GM18907 (cell line): ENCODE results near the gene TBC1D22B.
"Not testable (repeated sequence)": the region's sequence is repeated elsewhere in the genome, so short reads cannot be mapped to it uniquely, and the experiment has no call there.

Experiments used
- ATAC-seq: cut with Tn5 transposase; IDR thresholded peaks from one replicate; pipeline ENCODE4 v1.9.1; 2021; ENCODE audit warnings: mild to moderate bottlenecking, moderate library complexity; ENCODE audit not compliant: unreplicated experiment

The TBC1D22B gene

DNA sequence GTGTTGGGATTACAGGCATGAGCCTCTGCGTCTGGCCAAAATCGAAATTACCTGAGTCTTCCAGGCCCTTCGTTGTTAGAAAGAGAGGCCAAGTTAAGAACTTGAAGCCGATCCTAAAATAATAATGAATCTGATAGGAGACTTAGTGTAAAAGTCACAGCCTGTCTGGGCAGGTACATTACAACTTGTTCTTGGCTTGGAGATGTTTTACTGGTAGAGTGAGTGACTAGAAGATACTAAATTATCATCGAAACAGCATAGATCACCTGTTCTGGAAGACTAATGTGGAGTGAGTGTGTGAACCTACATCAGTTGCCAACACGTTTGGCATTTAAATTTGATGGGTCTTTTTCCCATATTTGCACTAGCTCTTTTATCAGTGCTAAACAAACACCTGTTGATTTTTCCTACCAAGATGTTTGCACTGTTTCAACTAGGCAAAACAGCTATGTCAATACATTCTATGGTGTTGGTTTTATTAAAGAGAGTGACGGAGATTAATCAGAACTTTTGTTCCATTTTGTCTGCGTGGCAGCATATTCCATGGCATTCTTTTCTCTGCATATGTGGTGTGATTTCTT lies 5.0 kb downstream of the TBC1D22B start:
- ATAC-seq, result no peak

DNA sequence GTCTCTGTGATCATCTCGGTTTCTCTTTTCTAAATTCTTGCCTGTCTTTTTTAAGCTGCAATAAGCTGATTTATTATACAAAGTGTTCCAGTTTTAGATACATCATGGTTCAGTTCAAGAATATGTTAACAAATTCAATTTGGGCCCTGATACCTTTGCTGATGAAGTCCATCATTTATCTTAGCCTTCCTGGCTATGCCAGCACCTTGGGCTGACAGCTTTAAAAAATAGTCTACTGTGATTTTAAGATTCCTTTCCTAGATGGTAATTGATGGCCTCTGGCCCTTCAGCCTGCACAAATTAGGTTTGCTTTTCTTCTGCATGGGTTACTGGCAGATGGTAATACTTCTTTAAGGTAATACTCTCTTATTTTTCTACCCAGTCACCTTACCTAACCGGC lies 7.4 kb downstream of the TBC1D22B start:
- no peak for ATAC-seq

DNA sequence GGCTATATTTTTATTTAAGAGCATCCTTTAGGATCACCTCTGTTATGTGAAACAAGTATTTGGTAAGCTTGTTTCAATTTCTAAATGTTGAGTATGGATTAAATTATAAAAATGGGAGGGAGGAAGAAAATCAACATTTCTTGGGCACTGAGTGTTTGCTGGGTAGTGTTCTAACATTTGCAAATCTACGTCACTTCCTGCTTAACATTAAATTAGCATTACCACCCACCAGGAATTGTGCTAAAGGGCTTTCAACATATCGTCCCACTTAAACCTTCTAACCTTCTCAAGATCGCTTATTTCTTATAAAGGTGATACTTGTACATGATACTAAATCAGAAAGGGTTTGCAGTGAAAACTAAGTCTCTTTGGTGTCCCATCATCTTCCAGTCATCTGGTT lies 8.3 kb downstream of the TBC1D22B start:
- no peak for ATAC-seq

DNA sequence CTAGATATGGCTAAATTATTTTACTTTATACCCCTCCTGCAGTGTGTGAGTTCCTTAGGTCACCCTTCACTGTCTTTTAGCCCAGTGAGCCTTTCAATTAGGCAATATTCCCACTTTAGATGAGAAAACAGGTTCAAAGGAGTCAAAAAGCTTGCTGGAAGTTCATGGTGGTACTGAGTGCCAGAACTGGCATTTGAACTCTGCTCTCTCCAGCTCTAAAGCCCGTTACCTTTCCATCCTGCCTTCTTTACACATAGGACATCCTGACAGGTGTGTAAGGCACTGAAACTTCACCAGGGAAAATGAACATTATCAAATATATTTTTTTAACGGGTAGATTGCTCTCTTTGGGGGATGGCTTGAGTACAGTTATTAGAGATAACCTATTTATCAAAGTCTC lies 11.5 kb downstream of the TBC1D22B start:
- ATAC-seq, result no peak

DNA sequence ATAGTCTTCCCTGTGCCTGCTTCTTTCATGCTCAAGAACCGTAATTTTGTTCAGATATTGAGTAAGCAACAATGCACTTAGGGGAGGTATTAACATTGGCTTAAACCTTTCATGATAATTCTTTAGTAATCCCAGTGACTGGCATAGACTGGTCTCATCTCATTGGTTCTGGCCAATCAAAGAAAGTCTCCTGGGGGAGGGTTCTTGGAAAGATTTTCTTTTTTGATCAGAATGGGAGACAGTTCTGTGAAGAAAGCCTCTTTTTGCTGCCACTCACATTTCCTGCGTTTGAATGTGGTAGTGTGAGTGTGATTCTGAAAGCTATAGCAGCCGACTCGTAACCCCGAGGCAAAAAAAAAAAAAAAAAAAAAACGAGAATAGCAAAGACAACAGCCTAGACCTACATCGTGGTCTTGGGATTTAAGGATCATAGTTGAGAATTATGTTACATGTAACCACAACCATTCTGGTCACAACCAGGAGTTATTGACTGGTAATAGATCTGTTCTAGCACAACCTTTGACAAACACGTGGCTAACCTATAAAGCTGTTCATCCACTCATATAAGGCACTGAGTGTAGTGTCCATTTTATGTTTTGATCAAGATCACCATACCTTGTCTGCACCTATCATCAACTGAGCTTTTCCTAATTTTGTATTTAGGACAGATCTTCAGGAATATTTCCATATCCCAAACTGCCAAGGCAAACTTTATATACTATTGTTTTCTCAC lies 15.4 kb downstream of the TBC1D22B start:
- ATAC-seq, result no peak

DNA sequence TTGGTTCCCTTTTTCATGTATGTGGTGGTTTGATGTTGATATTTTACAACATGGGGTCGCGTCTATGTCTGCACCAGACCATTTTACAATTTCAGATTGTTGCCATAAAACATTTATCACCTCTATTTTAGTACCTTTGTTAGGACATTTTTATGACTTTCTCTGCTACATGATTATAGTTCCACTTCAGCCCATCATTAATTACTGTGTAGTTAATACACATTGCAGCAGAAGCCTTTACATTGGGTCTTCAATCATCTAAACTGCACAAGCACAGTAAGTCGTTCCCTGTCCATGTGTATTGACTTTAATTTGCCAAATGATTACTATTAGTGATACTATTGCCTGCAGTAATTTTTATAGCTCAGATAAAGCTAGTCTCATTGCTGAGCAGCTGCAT lies 16.1 kb downstream of the TBC1D22B start:
- ATAC-seq, result no peak

DNA sequence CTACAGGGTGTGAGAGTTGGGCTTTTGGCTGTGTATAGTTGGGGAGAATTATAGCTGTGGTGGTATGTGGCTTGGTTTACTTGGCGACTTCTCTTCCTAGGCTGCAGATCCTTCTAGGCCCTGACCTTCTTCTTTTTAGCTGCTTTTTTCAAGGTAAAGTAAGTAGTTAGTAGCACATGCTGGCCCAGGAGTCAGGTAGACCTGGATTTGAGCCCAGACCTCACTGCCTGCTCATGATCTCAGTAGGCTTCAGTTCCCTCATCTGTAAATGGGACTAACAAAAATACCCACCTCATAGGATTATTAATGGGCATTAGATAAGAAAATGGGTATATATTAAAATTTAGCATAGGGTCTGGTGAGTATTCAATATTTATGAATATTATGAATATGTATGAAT lies 17.8 kb downstream of the TBC1D22B start:
- no peak for ATAC-seq

DNA sequence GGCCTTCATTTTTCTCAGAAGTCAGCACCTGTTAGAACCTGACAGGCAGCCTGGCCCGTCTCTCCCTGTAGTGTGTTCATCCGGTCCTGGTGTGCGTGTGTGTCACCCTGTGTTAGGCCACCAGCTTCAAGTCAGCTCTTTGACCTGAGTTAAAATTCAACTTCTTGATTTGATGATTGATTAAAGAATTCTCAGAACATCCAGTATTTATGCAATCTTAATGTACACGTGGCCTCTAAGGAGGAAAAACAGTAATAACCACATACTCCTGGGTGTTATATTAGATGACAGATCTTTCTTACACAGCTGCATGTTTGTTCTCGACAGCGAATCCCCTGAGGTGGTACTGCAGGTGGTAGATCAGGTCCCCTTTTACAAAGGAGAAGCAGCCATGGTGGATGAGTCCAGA lies 19.4 kb downstream of the TBC1D22B start:
- peak; percentile 73 for ATAC-seq

DNA sequence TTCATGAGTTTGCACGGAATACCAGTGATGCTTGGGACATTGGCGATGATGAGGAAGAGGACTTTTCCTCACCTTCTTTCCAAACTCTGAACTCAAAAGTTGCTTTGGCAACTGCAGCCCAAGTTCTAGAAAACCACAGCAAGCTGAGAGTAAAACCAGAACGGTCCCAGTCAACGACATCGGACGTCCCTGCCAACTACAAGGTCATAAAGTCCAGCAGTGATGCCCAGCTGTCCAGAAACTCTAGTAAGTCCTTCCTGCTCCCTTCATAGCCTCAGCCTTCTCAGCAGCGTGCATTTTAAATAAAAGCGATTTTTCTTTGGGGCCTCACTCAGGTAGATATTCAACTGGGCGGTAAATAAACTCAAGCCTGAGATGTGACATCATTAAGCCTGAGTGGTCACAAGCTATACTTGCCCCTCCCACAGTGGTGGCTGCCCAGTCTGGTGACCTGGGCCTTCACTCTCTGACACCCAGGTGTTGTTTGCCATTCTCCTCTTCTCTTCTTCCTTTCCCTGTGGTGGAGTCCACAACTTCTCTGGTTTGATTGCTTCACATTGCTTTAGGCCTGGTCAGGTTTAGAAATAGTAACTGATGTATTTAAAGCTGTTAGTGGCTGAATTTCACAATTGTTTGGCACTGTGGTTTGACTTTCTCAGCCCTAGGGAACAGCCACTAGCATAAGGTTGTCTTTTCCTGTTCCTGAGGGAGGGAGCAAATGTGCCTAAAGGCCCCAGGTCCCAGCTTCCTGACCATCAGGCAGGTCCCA lies 22.0 kb downstream of the TBC1D22B start:
- ATAC-seq, result no peak

DNA sequence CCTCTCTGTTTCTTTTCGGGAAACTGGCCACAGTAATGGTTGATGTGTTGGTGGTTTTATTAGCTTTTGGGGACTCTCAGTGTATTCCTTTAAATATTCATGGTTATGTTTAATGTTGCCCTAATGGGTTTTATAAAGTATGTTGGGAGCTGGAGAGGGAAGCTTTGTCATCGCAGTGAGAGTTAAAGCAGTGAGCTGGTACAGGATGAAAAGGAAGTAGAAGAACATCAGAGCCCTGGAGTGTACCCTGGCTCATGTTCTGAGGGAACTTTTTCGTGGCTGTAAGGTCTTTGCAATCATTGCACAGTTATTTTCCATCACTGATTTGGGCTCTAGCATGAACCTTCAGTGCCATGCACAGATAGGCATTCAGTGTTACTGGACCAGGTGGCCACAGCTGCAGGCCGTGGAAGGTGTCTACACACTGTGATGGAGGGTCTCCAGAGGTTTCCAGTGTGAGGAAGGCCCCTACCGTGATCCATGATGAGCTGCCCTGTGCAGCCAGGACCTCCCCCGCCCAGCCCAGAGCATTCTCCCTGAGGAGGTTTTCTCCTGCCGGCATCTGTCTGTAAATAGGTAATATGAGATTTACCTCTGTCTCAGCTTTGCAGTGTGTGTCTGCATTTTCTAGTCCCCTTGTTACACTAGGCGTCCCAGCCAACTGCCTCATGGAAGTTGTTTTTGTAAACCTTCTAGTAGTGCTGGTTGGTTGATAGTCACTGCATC lies 22.8 kb downstream of the TBC1D22B start:
- no peak for ATAC-seq

DNA sequence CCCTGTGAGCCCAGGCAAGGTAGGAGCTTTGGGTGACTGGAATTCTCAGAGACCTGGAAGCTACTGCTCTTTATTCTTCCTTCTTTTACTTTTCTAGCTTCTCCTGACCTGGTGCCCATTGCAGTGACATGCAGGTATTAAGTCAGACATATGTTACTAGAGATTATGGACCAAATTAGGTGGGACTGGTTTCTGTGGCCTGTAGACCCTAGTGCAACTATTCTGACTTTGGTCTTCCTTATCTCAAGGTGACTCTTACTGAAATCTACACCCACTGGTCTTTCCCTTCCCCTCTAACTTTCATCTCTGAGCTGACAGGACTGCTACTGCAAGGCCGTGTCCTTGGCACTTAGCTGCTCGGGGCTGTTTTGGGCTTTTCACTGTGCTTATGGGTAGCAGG lies 24.8 kb downstream of the TBC1D22B start:
- no peak for ATAC-seq

DNA sequence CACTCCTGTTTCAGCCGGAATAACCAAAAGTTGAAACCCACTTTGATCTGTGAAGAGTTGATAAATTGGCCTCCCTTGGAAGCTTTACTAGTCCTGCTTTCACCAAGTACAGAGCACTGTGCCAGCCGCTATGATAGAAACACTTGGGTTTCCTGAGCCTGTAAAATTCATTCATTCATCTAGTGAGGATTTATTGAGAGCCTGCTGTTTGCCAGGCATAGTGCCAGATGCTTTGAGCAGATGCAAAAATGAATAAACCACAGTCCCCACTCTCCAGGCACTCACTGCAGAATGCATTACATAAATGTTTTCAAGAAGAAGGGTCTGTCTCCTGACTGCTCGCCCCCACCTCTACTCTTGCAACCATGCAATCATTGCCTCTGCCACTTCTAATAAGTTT lies 25.7 kb downstream of the TBC1D22B start:
- no peak for ATAC-seq

DNA sequence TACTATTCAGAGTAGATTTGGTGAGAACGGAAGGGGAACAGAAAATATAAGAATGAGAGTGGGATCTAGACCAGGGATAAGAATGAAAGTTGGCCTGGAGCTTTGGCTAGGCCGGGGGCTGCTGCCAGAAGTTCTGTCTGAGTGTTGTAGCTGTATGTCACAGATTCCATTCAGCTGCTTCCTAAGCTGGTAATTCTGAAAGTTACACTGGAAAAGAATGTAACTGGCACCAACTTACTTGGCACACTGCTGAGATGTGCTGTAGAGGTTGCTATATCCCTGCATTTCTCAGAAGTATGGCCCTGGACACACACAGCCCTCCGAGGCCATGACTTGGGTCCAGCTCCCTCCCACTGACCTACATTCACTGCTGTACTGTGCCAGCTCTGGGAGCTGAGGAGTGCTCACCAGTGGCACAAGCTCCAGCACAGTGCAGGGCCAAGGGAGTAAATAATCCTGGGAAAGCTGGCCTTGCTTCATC lies 26.1 kb downstream of the TBC1D22B start:
- ATAC-seq, result no peak

DNA sequence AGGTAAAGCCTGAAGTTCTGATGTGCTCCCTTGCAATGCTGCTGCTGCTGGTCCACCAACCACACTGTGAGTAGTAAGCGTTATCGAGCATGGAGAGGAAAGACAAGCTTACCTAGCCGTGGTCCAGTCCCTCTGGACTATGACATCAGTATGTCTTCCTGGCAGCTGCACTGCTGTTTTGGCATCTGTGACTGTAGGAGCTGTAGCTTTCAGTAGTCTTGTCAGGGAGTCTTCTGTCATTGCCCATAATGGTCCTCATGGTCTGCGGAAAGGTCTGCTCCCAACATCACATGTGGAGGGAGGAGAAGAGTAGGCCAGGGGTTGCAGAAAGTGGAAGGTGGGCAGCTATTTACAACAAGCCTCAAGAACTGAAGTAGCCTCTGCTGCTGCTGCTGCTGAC lies 27.2 kb downstream of the TBC1D22B start:
- no peak for ATAC-seq

DNA sequence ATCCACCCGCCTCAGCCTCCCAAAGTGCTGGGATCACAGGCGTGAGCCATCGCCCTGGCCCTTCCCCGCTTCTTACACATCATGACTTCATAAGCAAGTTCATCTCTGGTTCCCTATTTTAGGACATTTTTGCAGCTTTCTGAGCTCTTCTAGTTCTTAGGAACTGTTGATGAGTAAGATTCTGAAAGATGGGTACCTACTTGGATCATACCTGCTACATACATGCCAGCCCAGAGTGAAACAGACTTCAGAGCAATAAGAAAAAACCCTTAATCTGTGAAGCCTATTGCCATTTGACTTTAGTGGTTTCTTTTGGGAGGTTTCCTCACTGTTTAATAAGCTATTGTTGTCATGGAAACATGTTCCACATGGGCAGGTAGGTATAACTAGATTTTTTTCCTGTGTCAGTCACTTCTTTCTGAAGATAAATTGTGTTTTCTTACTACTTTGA lies 28.3 kb downstream of the TBC1D22B start:
- ATAC-seq, result no peak

DNA sequence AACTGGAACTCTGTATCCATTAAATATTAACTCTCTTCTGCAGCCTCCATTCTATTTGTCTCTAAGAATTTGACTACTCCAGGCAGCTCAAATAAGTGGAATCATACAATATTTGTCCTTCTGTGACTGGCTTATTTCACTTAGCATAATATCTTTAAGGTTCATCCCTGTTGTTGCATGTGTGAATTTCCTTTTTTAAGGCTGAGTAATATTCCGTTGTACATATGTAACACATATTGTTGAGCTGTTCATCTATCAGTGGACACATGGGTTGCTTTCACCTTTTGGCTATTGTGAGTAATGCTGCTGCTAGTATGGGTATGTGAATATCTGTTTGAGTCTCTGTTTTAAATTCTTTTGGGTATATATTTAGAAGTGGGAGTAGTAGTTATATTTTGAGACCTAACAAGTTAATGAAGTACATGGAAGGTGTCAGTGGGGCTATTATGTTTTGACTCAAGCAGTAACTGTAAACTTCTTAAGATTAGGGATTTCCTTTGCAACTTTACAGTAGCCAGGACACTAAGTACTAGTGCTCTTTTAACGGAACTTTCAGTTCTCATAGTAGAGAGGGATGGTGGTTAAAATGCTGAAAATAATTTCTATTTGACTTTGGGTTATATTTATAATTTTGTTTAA lies 30.1 kb downstream of the TBC1D22B start:
- ATAC-seq, result no peak

DNA sequence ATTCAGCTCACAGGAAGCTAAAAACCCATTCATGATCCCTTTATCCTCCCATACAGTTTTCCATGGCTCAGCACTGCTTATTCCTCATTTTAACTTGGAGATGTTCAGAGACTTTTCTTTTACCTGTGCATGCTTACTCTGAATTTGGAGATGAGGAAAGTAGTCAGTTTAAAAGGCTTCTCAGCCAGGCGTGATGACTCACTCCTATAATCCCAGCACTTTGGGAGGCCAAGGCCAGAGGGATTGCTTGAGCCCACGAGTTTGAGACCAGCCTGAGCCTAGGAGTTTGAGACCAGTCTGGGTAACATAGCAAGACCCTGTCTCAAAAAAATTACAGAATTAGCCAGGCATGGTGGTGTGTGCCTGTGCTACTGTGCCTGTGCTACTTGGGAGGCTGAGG lies 30.7 kb downstream of the TBC1D22B start:
- no peak for ATAC-seq

DNA sequence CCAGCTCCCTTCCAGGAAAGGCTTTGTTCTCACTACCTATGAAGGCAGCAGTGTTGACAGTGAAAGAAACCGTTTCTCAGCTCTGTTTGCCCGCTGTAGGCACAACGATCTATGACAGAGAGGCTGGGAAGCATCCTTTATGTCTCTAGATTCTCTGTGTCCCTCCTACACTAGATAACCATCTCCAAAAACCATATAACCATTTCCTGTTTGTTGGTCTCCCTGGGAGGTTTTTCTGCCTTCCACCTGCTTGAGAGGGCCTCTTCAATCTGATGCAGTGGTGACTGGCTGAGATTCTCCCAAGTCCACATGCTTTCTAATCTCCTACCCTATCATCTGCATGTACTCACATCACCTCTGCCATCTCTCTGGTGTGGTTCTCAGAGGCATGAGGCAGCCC lies 32.4 kb downstream of the TBC1D22B start:
- ATAC-seq, result peak; percentile 37

DNA sequence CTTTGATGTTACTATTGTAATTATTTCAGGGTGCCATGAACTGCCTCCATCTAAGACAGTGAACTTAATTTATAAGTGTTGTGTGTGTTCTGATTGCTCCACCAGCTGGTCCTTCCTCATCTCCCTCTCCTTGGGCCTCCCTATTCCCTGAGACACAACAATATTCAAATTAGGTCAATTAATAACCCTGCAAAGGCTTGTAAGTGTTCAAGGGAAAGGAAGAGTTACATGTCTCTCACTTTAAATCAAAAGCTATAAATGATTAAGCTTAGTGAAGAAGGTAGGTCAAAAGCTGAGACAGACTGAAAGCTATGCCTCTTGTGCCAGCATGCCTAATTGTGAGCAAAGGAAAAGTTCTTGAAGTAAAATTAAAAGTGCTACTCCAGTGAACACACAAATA lies 35.9 kb downstream of the TBC1D22B start:
- no peak for ATAC-seq

DNA sequence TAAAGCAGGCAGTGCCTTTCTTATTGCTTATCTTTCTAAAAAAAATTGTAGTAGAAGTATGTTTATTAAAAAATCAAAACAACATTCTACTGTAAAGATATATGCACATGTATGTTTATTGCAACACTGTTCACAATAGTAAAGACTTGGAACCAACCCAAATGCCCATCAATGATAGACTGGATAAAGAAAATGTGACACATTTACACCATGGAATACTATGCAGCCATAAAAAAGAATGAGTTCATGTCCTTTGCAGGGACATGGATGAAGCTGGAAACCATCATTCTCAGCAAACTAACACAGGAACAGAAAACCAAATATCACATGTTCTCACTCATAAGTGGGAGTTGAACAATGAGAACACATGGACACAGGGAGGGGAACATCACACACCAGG lies 40.1 kb downstream of the TBC1D22B start:
- ATAC-seq, result not testable (repeated sequence)

DNA sequence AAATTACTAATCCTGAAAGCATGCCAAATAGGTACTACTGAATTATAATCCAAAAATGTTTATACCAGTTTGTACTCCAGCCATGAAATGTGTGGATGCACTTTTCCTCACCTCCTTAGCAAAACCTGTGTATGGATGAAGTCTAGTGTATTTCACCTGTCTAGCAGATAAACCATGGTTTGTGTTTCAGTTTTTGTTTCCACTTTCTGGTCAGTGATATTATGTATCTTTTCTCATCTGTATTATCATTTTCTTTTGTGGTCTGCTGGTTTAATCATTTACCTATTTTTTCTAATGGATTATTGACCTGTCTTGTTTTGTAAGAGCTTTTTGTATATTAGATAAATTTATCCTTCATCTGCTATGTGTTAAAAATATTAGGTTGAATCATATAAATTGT lies 41.4 kb downstream of the TBC1D22B start:
- ATAC-seq, result peak; percentile 61
